HCT116 (cell line): ENCODE measurements around the gene MCRIP1. TPM values are rescaled to one million over a fixed set of nuclear protein-coding genes. Genes with fewer than 3 reads are reported as not detected.

ENCODE experiments used
- ATAC-seq: fragments of 200-7000 bp; cut with Tn5 transposase; 2 replicates; pipeline ENCODE4 v1.9.1; 2020; ENCODE audit warnings: mild to moderate bottlenecking, moderate library complexity
- BruUV-seq: library from RNA; stranded (reverse); fragments of 400-500 nt; replicated peaks from 2 replicates; lab custom pipeline; 2021; lab: Mats Ljungman, UMichigan
- CTCF ChIA-PET: fragments of 300-600 bp; sonication (Branson Sonifier 250); formaldehyde crosslinking; loops from one replicate; lab custom pipeline; 2021; ENCODE audit warnings: antibody characterized with exemption; lab: Charles Lee
- POLR2A ChIA-PET: fragments of 300-600, 350-600 bp; sonication (Branson Sonifier 250); formaldehyde crosslinking; loops from one replicate; lab custom pipeline; 2021; ENCODE audit warnings: antibody characterized with exemption; lab: Charles Lee
- RAD21 ChIA-PET, 2 experiments: fragments of 300-600 bp; sonication (Branson Sonifier 250); formaldehyde crosslinking; loops; one replicate each; lab custom pipeline; 2023; ENCODE audit warnings: low total read pairs in 2 of 2; ENCODE audit not compliant: uncharacterized antibody in 2 of 2, unreplicated experiment in 2 of 2, low non-redundant PET in 1 of 2; lab: Charles Lee
- DNase-seq: peaks from one replicate; pipeline ENCODE4 v3.0.0-alpha.2; 2010; ENCODE audit warnings: low read depth, low spot score
- H2AFZ ChIP-seq: fragments of 200-600 bp; shearing (Covaris generic), sonication (generic); 2 replicates; pipeline ENCODE4 v1.6.1; 2017; ENCODE audit warnings: low read depth, mixed run types, mixed read lengths, antibody characterized with exemption, low read length; ENCODE audit not compliant: poor library complexity, severe bottlenecking
- H3K27ac ChIP-seq: 2 replicates; pipeline ENCODE4 v1.5.1; 2012; ENCODE audit warnings: low read depth, low read length
- H3K27me3 ChIP-seq: fragments of 200-600 bp; sonication (generic); 2 replicates; pipeline ENCODE4 v1.6.1; 2016; ENCODE audit warnings: mixed run types, low read length, mixed read lengths; ENCODE audit not compliant: insufficient read depth
- H3K36me3 ChIP-seq, 2 experiments: fragments of 200-500 bp in 1 of 2; fragments of 200-600 bp in 1 of 2; sonication (Bioruptor generic) in 1 of 2; sonication (generic) in 1 of 2; 2 replicates each; pipeline versions ENCODE4 v1.5.1 to v1.6.1; 2014 to 2016; ENCODE audit warnings: low read length in 2 of 2, inconsistent platforms in 1 of 2, mixed read lengths in 1 of 2, mixed run types in 1 of 2; ENCODE audit not compliant: insufficient read depth in 2 of 2, control insufficient read depth in 1 of 2
- H3K4me1 ChIP-seq, 2 experiments: fragments of 200-600 bp in 1 of 2; sonication (generic) in 1 of 2; 2 replicates each; pipeline versions ENCODE4 v1.5.1 to v1.6.1; 2012 to 2017; ENCODE audit warnings: low read length in 2 of 2, inconsistent platforms in 1 of 2, mild to moderate bottlenecking in 1 of 2, mixed read lengths in 1 of 2, mixed run types in 1 of 2, moderate library complexity in 1 of 2; ENCODE audit not compliant: insufficient read depth in 2 of 2, control insufficient read depth in 1 of 2
- H3K4me2 ChIP-seq: fragments of 200-600 bp; sonication (generic); 2 replicates; pipeline ENCODE4 v1.6.1; 2017; ENCODE audit warnings: mixed run types, low read length, mixed read lengths
- H3K4me3 ChIP-seq, 2 experiments: fragments of 200-600 bp in 1 of 2; sonication (generic) in 1 of 2; replicated peaks in 1 of 2; 2 replicates each; pipeline ENCODE4 v1.5.1; 2011 to 2016; ENCODE audit warnings: low read length in 2 of 2, control low read depth in 1 of 2, low read depth in 1 of 2, mild to moderate bottlenecking in 1 of 2, mixed read lengths in 1 of 2, mixed run types in 1 of 2
- H3K79me2 ChIP-seq: fragments of 200-600 bp; sonication (generic); 2 replicates; pipeline ENCODE4 v1.6.1; 2017; ENCODE audit warnings: mild to moderate bottlenecking, mixed run types, low read length, moderate library complexity, mixed read lengths; ENCODE audit not compliant: insufficient read depth
- H3K9ac ChIP-seq: fragments of 200-600 bp; sonication (generic); 2 replicates; pipeline ENCODE4 v1.6.1; 2016; ENCODE audit warnings: low read length, mixed read lengths
- H3K9me2 ChIP-seq: fragments of 200-600 bp; sonication (generic), shearing (Covaris generic); 2 replicates; pipeline ENCODE4 v1.6.1; 2017; ENCODE audit warnings: mixed run types, mild to moderate bottlenecking, moderate library complexity; ENCODE audit not compliant: insufficient read depth
- H3K9me3 ChIP-seq, 2 experiments: fragments of 200-500 bp in 1 of 2; fragments of 200-600 bp in 1 of 2; sonication (Bioruptor generic) in 1 of 2; sonication (generic) in 1 of 2; 2 replicates each; pipeline ENCODE4 v1.6.1; 2014 to 2017; ENCODE audit warnings: low read length in 2 of 2, mixed read lengths in 2 of 2, inconsistent platforms in 1 of 2, low read depth in 1 of 2, mild to moderate bottlenecking in 1 of 2, mixed run types in 1 of 2, moderate library complexity in 1 of 2; ENCODE audit not compliant: control insufficient read depth in 1 of 2, insufficient read depth in 1 of 2
- H4K20me1 ChIP-seq: fragments of 200-600 bp; sonication (generic), shearing (Covaris generic); 2 replicates; pipeline ENCODE4 v1.6.1; 2017; ENCODE audit warnings: mixed run types, mild to moderate bottlenecking, moderate library complexity; ENCODE audit not compliant: insufficient read depth
- ELF1 ChIP-seq: IDR thresholded peaks from 2 replicates; pipeline ENCODE4 v1.6.1; 2012; ENCODE audit warnings: low read depth, borderline replicate concordance
- POLR2AphosphoS5 ChIP-seq: IDR thresholded peaks from 2 replicates; pipeline ENCODE4 v1.6.1; 2011; ENCODE audit warnings: mild to moderate bottlenecking, low read depth, low read length, moderate library complexity
- TCF7L2 ChIP-seq: IDR thresholded peaks from 2 replicates; pipeline ENCODE4 v1.7.0; 2011; ENCODE audit warnings: borderline replicate concordance, inconsistent platforms; ENCODE audit not compliant: insufficient read depth, insufficient read length; ENCODE audit errors: extremely low read depth
- intact Hi-C: fragments of 100-400 bp; cut with micrococcal nuclease; formaldehyde crosslinking; loops from 2 replicates; pipeline ENCODE4 v1.10.0; 2022
- total RNA-seq: library from RNA; stranded (reverse); gene quantifications from one replicate; pipeline ENCODE4 v1.2.1, GENCODE V29; 2021; ENCODE audit not compliant: unreplicated experiment

The MCRIP1 gene
- total RNA-seq, 1 experiment from 2014 or later, result 59.2 TPM

DNA sequence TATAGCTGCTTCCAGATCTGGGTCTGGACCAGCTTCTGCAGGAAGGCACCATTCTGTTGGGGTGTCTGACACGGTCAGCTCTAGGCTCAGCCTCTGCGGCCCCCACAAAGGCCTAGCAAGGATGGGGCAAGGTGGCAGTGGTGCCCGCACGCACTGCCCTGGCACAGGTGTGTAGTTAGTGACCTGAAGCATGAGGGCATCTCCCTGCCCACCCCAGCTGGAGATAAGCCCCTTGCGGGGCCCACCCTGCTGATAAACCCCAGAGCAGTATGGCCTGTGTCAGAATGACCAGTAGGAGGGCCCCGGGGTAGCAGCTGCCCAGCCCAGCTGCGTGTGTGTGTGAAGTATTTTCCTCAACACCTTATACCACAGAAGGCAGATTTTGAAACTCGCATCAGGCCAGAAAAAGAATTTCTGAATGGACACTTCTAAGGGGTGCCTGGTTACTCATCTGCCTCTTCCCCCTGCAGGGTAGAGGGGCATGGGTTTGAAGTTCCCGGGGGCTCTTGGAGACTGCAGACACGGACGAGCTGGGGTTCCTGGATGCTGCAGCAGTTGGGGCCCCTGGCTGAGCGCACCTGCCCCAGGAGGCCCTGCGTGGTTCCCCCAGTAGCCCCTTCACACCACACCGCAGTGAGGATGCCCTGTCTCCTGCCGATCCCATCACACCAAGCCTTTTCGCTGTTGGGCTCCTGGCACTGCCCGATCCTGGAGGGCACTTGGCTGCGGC lies 33.5 kb upstream of the MCRIP1 start:
- intact Hi-C loops, result loop anchor here (1.0 kb wide), 1 partner anchor 133 kb away; no protein-coding TSS in a partner anchor
- BruUV-seq, result no TSS peak
- H3K27me3 ChIP-seq, result no peaks in the 10 kb centered on the region
- H4K20me1 ChIP-seq, result peaks cover 7% of the 10 kb centered on the region; the same call in 1 of the 2 replicates
- H3K27ac ChIP-seq, result peak overlapping the region; percentile 99
- TF ChIP-seq POLR2AphosphoS5 (peak; percentile 7; the same call in 1 of the 2 replicates), TCF7L2 (no peak)
- peaks cover 11 to 35% of the 10 kb centered on the region in 2 experiments; a peak in 3 of 4 replicates for H3K36me3 ChIP-seq
- H3K4me2 ChIP-seq, result peak overlapping the region; percentile 86
- no peaks in the 10 kb centered on the region for H3K9me2 ChIP-seq
- peak; percentile 0; the same call in 1 of the 2 replicates for ATAC-seq
- peaks cover 45 to 84% of the 10 kb centered on the region in 2 experiments for H3K4me1 ChIP-seq
- DNase-seq, result no peak
- RAD21 ChIA-PET, result no interaction called here
- H3K9ac ChIP-seq, result peak overlapping the region; percentile 99
- H2AFZ ChIP-seq, result no peak overlapping the region
- no peak overlapping the region for H3K4me3 ChIP-seq
- CTCF ChIA-PET, result interaction anchor here (0.6 kb wide), 1 partner anchor 45 kb away, joined by 3 read pairs; no protein-coding TSS in a partner anchor
- H3K79me2 ChIP-seq, result peaks cover 68% of the 10 kb centered on the region
- POLR2A ChIA-PET, result interaction anchor here (0.8 to 1.4 kb wide), 6 partner anchors 33 to 139 kb away, joined by 3 to 6 read pairs (median 3); partner anchors contain the start of gene MCRIP1
- no peaks in the 10 kb centered on the region for H3K9me3 ChIP-seq

- ChIA-PET RAD21 (no interaction called here), CTCF (no interaction called here), POLR2A (interaction anchor here (0.8 kb wide), 1 partner anchor 130 kb away, joined by 3 read pairs; no protein-coding TSS in a partner anchor)
Observed at GRCh38 chr17:81865733-81866439, 32.8 kb upstream of the MCRIP1 start.

More at GRCh38 chr17:81865733-81866439, 32.8 kb upstream of the MCRIP1 start:
- Histone ChIP-seq H3K27me3 (no peaks in the 10 kb centered on the region), H3K9me3 (no peaks in the 10 kb centered on the region), H3K9me2 (no peaks in the 10 kb centered on the region), H4K20me1 (peaks cover 7% of the 10 kb centered on the region; the same call in 1 of the 2 replicates), H3K4me2 (no peak overlapping the region), H2AFZ (no peak overlapping the region), H3K4me3 (no peak overlapping the region), H3K27ac (peak overlapping the region; percentile 99), H3K9ac (peak overlapping the region; percentile 3; the same call in 1 of the 2 replicates), H3K4me1 (peaks cover 45 to 80% of the 10 kb centered on the region in 2 experiments), H3K79me2 (peaks cover 72% of the 10 kb centered on the region), H3K36me3 (peaks cover 11 to 35% of the 10 kb centered on the region in 2 experiments; a peak in 3 of 4 replicates)
- intact Hi-C loops, result no loop called here
- no TSS peak for BruUV-seq
- ATAC-seq (no peak), DNase-seq (no peak)
- TF ChIP-seq POLR2AphosphoS5 (peak; percentile 57; the same call in 1 of the 2 replicates), ELF1 (no peak)
